Naive B cell (primary cell): ENCODE measurements around the gene FSTL3. TPM values are rescaled to one million over a fixed set of nuclear protein-coding genes. Genes with fewer than 3 reads are reported as not detected.

ENCODE experiments used
- polyA plus RNA-seq, 6 donors: library from polyadenylated mRNA; unstranded; fragments of 300-500 nt; fragmentation: Illumina TruSeq; gene quantifications; one replicate each; pipeline ENCODE4 v1.2.3, GENCODE V29; 2021; ENCODE audit warnings: low read depth in 6 of 6

Gene FSTL3
- polyA plus RNA-seq, 6 donors from 2014 or later: 0.77 to 3.6 (median 2.8) TPM; not detected in 1

Other genes with a start within 250 kb of the FSTL3 start
- under 1 TPM in 1 of 6 donors, not detected in 5; 0.20 TPM for gene SHC2, start 215.4 kb upstream of the FSTL3 start, polyA plus RNA-seq
- gene MADCAM1, start 179.9 kb upstream of the FSTL3 start, polyA plus RNA-seq: under 1 TPM in 4 of 6 donors, not detected in 2; 0.24 to 0.34 (median 0.30) TPM
- gene TPGS1, start 168.9 kb upstream of the FSTL3 start, polyA plus RNA-seq: 10 to 100 TPM; 14.6 to 30.0 (median 18.7) TPM
- 10 to 100 TPM; 17.7 to 30.6 (median 19.4) TPM for gene CDC34, start 144.6 kb upstream of the FSTL3 start, polyA plus RNA-seq
- 1 to 10 TPM in 2 of 6 donors, under 1 TPM in 2, not detected in 2; 0.40 to 1.5 (median 1.0) TPM for gene GZMM, start 132.3 kb upstream of the FSTL3 start, polyA plus RNA-seq
- gene BSG, start 103.8 kb upstream of the FSTL3 start, polyA plus RNA-seq: 100 to 1,000 TPM; 205 to 270 (median 235) TPM
- gene HCN2, start 86.5 kb upstream of the FSTL3 start, polyA plus RNA-seq: not detected
- gene POLRMT, start 42.9 kb upstream of the FSTL3 start, polyA plus RNA-seq: 10 to 100 TPM; 12.1 to 56.8 (median 34.4) TPM
- gene FGF22, start 36.5 kb upstream of the FSTL3 start, polyA plus RNA-seq: not detected
- 10 to 100 TPM; 51.0 to 72.4 (median 59.1) TPM for gene RNF126, start 13.2 kb upstream of the FSTL3 start, polyA plus RNA-seq
- not detected for gene PRSS57, start 19.1 kb downstream of the FSTL3 start, polyA plus RNA-seq
- gene PALM, start 32.5 kb downstream of the FSTL3 start, polyA plus RNA-seq: under 1 TPM in 1 of 6 donors, not detected in 5; 0.35 TPM
- not detected for gene MISP, start 74.7 kb downstream of the FSTL3 start, polyA plus RNA-seq
- 100 to 1,000 TPM in 5 of 6 donors, 10 to 100 TPM in 1; 70.5 to 209 (median 124) TPM for gene PTBP1, start 121.1 kb downstream of the FSTL3 start, polyA plus RNA-seq
- not detected for gene PLPPR3, start 145.6 kb downstream of the FSTL3 start, polyA plus RNA-seq
- not detected for gene AZU1, start 151.4 kb downstream of the FSTL3 start, polyA plus RNA-seq
- not detected for gene PRTN3, start 164.6 kb downstream of the FSTL3 start, polyA plus RNA-seq
- not detected for gene ELANE, start 175.9 kb downstream of the FSTL3 start, polyA plus RNA-seq
- 1 to 10 TPM in 5 of 6 donors, not detected in 1; 1.2 to 3.2 (median 1.8) TPM for gene CFD, start 183.3 kb downstream of the FSTL3 start, polyA plus RNA-seq
- gene MED16, start 216.8 kb downstream of the FSTL3 start, polyA plus RNA-seq: 10 to 100 TPM; 34.0 to 89.4 (median 51.1) TPM
- gene RNU6-9, start 217.1 kb downstream of the FSTL3 start, polyA plus RNA-seq: not detected
- 100 to 1,000 TPM; 162 to 209 (median 175) TPM for gene R3HDM4, start 236.8 kb downstream of the FSTL3 start, polyA plus RNA-seq
- under 1 TPM in 4 of 6 donors, not detected in 2; 0.17 to 0.42 (median 0.33) TPM for gene KISS1R, start 240.9 kb downstream of the FSTL3 start, polyA plus RNA-seq
- 1 to 10 TPM in 1 of 6 donors, under 1 TPM in 5; 0.13 to 1.1 (median 0.59) TPM for gene ARID3A, start 249.6 kb downstream of the FSTL3 start, polyA plus RNA-seq